GM23338 (cell line): Measurements from ENCODE around the gene CREB1. TPM values are rescaled to one million over a fixed set of nuclear protein-coding genes. Genes with fewer than 3 reads are reported as not detected.

Experiments used
- ATAC-seq: fragments of 200-7000 bp; cut with Tn5 transposase; 3 replicates; pipeline ENCODE4 v1.9.1; 2020
- DNase-seq: peaks from one replicate; pipeline ENCODE4 v3.0.0-alpha.2; 2015; ENCODE audit warnings: low spot score
- H2AFZ ChIP-seq: fragments of 200-600 bp; sonication (generic); 2 replicates; pipeline ENCODE4 v1.8.0; 2016; ENCODE audit warnings: antibody characterized with exemption, mild to moderate bottlenecking, moderate library complexity
- H3F3A ChIP-seq: fragments of 200-600 bp; sonication (generic); replicated peaks from 2 replicates; pipeline ENCODE4 v1.8.0; 2017; ENCODE audit warnings: antibody characterized with exemption, mixed run types, low read depth
- H3K27ac ChIP-seq: fragments of 200-600 bp; sonication (generic); 2 replicates; pipeline ENCODE4 v1.6.1; 2016; ENCODE audit warnings: low read depth
- H3K27me3 ChIP-seq: fragments of 200-600 bp; sonication (generic); 2 replicates; pipeline ENCODE4 v1.8.0; 2016; ENCODE audit warnings: mild to moderate bottlenecking, mixed run types, moderate library complexity; ENCODE audit not compliant: insufficient read depth
- H3K36me3 ChIP-seq: fragments of 200-600 bp; sonication (generic); 2 replicates; pipeline ENCODE4 v1.8.0; 2016; ENCODE audit warnings: mild to moderate bottlenecking; ENCODE audit not compliant: insufficient read depth
- H3K4me1 ChIP-seq: fragments of 200-600 bp; sonication (generic); 2 replicates; pipeline ENCODE4 v1.8.0; 2016; ENCODE audit warnings: mild to moderate bottlenecking, moderate library complexity; ENCODE audit not compliant: insufficient read depth
- H3K4me2 ChIP-seq: fragments of 200-600 bp; sonication (generic); 2 replicates; pipeline ENCODE4 v1.7.1; 2017; ENCODE audit warnings: mixed run types
- H3K4me3 ChIP-seq: fragments of 200-600 bp; sonication (generic); 2 replicates; pipeline ENCODE4 v1.6.1; 2016; ENCODE audit warnings: mixed run types
- H3K79me2 ChIP-seq: fragments of 200-600 bp; sonication (generic); replicated peaks from 2 replicates; pipeline ENCODE4 v1.8.0; 2017; ENCODE audit warnings: mild to moderate bottlenecking; ENCODE audit not compliant: insufficient read depth
- H3K9me2 ChIP-seq: fragments of 200-600 bp; sonication (generic); 2 replicates; pipeline ENCODE4 v1.8.0; 2017; ENCODE audit not compliant: insufficient read depth
- H4K20me1 ChIP-seq: fragments of 200-600 bp; sonication (generic); replicated peaks from 2 replicates; pipeline ENCODE4 v1.8.0; 2017; ENCODE audit warnings: mild to moderate bottlenecking; ENCODE audit not compliant: insufficient read depth
- H3K27ac Mint-ChIP-seq: 2 replicates; pipeline ENCODE4 v1.8.0; 2020; ENCODE audit warnings: inconsistent platforms, mild to moderate bottlenecking, moderate library complexity, mixed read lengths
- H3K27me3 Mint-ChIP-seq: 3 replicates; pipeline ENCODE4 v1.8.0; 2022; ENCODE audit warnings: low read depth, mild to moderate bottlenecking, moderate library complexity, mixed read lengths, inconsistent platforms; ENCODE audit not compliant: insufficient read depth, poor library complexity
- H3K36me3 Mint-ChIP-seq: 3 replicates; pipeline ENCODE4 v1.8.0; 2021; ENCODE audit warnings: low read depth, mild to moderate bottlenecking, inconsistent platforms, moderate library complexity, mixed read lengths
- H3K4me1 Mint-ChIP-seq: 3 replicates; pipeline ENCODE4 v1.8.0; 2020; ENCODE audit warnings: mild to moderate bottlenecking, inconsistent platforms, mixed read lengths
- H3K4me3 Mint-ChIP-seq: 3 replicates; pipeline ENCODE4 v1.8.0; 2021; ENCODE audit warnings: moderate library complexity, mild to moderate bottlenecking, inconsistent platforms, mixed read lengths
- H3K9me3 Mint-ChIP-seq: 3 replicates; pipeline ENCODE4 v1.8.0; 2020; ENCODE audit warnings: moderate library complexity, mild to moderate bottlenecking, inconsistent platforms, mixed read lengths
- CREB1 ChIP-seq: fragments of 250-450 bp; sonication (Bioruptor Pico); IDR thresholded peaks from 2 replicates; pipeline ENCODE4 v1.5.0; 2020; ENCODE audit warnings: low read depth, mild to moderate bottlenecking, moderate library complexity
- EZH2 ChIP-seq: fragments of 200-600 bp; sonication (generic); IDR thresholded peaks from one replicate; pipeline ENCODE4 v1.8.0; 2017; ENCODE audit warnings: antibody characterized with exemption, mild to moderate bottlenecking, low read depth; ENCODE audit not compliant: unreplicated experiment
- EZH2phosphoT487 ChIP-seq: fragments of 200-600 bp; sonication (generic); IDR thresholded peaks from one replicate; pipeline ENCODE4 v1.8.1; 2018; ENCODE audit warnings: antibody characterized with exemption; ENCODE audit not compliant: unreplicated experiment
- JUNB ChIP-seq: IDR thresholded peaks from one replicate; pipeline ENCODE4 v1.6.1; 2016; ENCODE audit warnings: antibody characterized with exemption; ENCODE audit not compliant: unreplicated experiment
- NANOG ChIP-seq: IDR thresholded peaks from 2 replicates; pipeline ENCODE4 v1.6.1; 2016; ENCODE audit warnings: antibody characterized with exemption, borderline replicate concordance
- POLR2AphosphoS5 ChIP-seq: IDR thresholded peaks from 2 replicates; pipeline ENCODE4 v1.6.1; 2016; ENCODE audit warnings: antibody characterized with exemption, low read depth
- STAT1 ChIP-seq: IDR thresholded peaks from one replicate; pipeline ENCODE4 v1.6.1; 2016; ENCODE audit warnings: antibody characterized with exemption; ENCODE audit not compliant: unreplicated experiment
- ZNF114 ChIP-seq: fragments of 250-450 bp; sonication (Bioruptor Pico); IDR thresholded peaks from 2 replicates; pipeline ENCODE4 v1.5.0; 2020; ENCODE audit warnings: mild to moderate bottlenecking, moderate library complexity
- ZNF331 ChIP-seq: fragments of 250-450 bp; sonication (Bioruptor Pico); IDR thresholded peaks from 2 replicates; pipeline ENCODE4 v1.5.0; 2020; ENCODE audit warnings: low read depth, mild to moderate bottlenecking, moderate library complexity
- polyA plus RNA-seq: library from polyadenylated mRNA; unstranded; fragments of >200 nt; fragmentation: Nextera tagmentation; extraction: Ambion mirVana; gene quantifications from 2 replicates; pipeline ENCODE4 v1.2.1, GENCODE V29; 2016
- total RNA-seq: library from RNA; depleted of rRNA; stranded (reverse); fragments of >200 nt; shearing (Covaris generic); gene quantifications from 2 replicates; pipeline ENCODE4 v1.2.3, GENCODE V29; 2014
- TF ChIP-seq, protein P1 (sequence below): IDR thresholded peaks from 2 replicates; pipeline ENCODE4 v1.6.1; 2016; ENCODE audit warnings: antibody characterized with exemption
- TF ChIP-seq, protein P2 (sequence below): IDR thresholded peaks from one replicate; pipeline ENCODE4 v1.6.1; 2018; ENCODE audit warnings: antibody characterized with exemption; ENCODE audit not compliant: unreplicated experiment
- TF ChIP-seq, protein P3 (sequence below), 2 experiments: fragments of 200-600 bp in 1 of 2; sonication (generic) in 1 of 2; conservative IDR thresholded peaks; 2 replicates each; pipeline versions ENCODE4 v1.5.1 to v1.6.1; 2016 to 2017; ENCODE audit warnings: antibody characterized with exemption in 2 of 2, low read depth in 2 of 2, mild to moderate bottlenecking in 2 of 2, moderate library complexity in 1 of 2
- TF ChIP-seq, protein P4 (sequence below): fragments of 250-450 bp; sonication (Bioruptor Pico); IDR thresholded peaks from 2 replicates; pipeline ENCODE4 v1.5.0; 2020; ENCODE audit warnings: mild to moderate bottlenecking, moderate library complexity

Gene CREB1
- total and polyA plus RNA-seq, 2 experiments from 2014 or later, result 40.3 to 104 TPM

DNA sequence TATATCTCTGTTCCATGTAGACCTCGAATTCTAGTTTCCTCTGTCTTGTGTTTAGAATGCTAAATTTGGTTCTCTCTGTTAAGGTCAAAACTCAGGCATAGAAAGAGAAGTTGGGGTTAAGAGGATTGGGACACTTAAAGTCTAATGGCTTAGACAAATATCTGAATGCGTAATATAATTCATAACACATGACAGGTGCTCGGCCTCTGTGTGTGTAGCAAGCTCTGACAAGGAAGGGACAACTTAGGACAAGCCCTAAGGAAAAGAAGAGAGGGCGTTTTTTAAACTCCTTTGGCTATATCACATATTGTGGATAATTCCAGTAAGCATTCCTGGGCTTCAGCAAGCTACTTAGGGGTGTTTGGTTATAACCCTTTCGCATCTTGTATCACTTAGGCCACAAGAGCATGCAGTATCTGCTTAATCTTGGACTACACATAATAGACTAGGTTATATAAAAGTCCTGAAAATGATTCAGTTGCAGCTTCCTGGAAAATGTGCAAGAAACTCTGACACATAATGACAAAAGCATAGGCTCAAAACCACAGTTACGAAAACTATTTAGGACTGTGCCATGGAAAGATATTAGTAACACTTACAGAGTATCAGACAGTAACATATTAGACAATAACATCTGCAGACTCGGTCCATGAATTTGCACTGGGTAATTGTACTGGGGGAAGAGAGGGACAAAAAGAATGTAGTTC, 16.1 kb upstream of the CREB1 start:
- Histone ChIP-seq H3K27me3 (no peaks in the 10 kb centered on the region), H3K4me3 (no peak overlapping the region), H3K4me2 (no peak overlapping the region), H3K4me1 (no peaks in the 10 kb centered on the region), H3F3A (no peaks in the 10 kb centered on the region), H3K79me2 (no peaks in the 10 kb centered on the region), H4K20me1 (no peaks in the 10 kb centered on the region), H3K36me3 (no peaks in the 10 kb centered on the region), H3K9me2 (no peaks in the 10 kb centered on the region), H3K27ac (no peak overlapping the region), H2AFZ (no peak overlapping the region)
- ATAC-seq (no peak), DNase-seq (no peak)
- TF ChIP-seq JUNB (no peak), POLR2AphosphoS5 (no peak), NANOG (no peak), CREB1 (no peak), ZNF331 (CRISPR knock-in tag) (no peak), STAT1 (no peak), ZNF114 (CRISPR knock-in tag) (no peak), EZH2 (no peak), EZH2phosphoT487 (no peak)
- TF ChIP-seq, protein P1, sequence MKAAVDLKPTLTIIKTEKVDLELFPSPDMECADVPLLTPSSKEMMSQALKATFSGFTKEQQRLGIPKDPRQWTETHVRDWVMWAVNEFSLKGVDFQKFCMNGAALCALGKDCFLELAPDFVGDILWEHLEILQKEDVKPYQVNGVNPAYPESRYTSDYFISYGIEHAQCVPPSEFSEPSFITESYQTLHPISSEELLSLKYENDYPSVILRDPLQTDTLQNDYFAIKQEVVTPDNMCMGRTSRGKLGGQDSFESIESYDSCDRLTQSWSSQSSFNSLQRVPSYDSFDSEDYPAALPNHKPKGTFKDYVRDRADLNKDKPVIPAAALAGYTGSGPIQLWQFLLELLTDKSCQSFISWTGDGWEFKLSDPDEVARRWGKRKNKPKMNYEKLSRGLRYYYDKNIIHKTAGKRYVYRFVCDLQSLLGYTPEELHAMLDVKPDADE, result no peak
- TF ChIP-seq, protein P2, sequence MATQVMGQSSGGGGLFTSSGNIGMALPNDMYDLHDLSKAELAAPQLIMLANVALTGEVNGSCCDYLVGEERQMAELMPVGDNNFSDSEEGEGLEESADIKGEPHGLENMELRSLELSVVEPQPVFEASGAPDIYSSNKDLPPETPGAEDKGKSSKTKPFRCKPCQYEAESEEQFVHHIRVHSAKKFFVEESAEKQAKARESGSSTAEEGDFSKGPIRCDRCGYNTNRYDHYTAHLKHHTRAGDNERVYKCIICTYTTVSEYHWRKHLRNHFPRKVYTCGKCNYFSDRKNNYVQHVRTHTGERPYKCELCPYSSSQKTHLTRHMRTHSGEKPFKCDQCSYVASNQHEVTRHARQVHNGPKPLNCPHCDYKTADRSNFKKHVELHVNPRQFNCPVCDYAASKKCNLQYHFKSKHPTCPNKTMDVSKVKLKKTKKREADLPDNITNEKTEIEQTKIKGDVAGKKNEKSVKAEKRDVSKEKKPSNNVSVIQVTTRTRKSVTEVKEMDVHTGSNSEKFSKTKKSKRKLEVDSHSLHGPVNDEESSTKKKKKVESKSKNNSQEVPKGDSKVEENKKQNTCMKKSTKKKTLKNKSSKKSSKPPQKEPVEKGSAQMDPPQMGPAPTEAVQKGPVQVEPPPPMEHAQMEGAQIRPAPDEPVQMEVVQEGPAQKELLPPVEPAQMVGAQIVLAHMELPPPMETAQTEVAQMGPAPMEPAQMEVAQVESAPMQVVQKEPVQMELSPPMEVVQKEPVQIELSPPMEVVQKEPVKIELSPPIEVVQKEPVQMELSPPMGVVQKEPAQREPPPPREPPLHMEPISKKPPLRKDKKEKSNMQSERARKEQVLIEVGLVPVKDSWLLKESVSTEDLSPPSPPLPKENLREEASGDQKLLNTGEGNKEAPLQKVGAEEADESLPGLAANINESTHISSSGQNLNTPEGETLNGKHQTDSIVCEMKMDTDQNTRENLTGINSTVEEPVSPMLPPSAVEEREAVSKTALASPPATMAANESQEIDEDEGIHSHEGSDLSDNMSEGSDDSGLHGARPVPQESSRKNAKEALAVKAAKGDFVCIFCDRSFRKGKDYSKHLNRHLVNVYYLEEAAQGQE, result no peak
- TF ChIP-seq, protein P3, sequence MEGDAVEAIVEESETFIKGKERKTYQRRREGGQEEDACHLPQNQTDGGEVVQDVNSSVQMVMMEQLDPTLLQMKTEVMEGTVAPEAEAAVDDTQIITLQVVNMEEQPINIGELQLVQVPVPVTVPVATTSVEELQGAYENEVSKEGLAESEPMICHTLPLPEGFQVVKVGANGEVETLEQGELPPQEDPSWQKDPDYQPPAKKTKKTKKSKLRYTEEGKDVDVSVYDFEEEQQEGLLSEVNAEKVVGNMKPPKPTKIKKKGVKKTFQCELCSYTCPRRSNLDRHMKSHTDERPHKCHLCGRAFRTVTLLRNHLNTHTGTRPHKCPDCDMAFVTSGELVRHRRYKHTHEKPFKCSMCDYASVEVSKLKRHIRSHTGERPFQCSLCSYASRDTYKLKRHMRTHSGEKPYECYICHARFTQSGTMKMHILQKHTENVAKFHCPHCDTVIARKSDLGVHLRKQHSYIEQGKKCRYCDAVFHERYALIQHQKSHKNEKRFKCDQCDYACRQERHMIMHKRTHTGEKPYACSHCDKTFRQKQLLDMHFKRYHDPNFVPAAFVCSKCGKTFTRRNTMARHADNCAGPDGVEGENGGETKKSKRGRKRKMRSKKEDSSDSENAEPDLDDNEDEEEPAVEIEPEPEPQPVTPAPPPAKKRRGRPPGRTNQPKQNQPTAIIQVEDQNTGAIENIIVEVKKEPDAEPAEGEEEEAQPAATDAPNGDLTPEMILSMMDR (conservative IDR thresholded peaks at IDR 0.05; ENCODE audit: low read depth in 2 of 2), result no peak
- TF ChIP-seq, protein P4, sequence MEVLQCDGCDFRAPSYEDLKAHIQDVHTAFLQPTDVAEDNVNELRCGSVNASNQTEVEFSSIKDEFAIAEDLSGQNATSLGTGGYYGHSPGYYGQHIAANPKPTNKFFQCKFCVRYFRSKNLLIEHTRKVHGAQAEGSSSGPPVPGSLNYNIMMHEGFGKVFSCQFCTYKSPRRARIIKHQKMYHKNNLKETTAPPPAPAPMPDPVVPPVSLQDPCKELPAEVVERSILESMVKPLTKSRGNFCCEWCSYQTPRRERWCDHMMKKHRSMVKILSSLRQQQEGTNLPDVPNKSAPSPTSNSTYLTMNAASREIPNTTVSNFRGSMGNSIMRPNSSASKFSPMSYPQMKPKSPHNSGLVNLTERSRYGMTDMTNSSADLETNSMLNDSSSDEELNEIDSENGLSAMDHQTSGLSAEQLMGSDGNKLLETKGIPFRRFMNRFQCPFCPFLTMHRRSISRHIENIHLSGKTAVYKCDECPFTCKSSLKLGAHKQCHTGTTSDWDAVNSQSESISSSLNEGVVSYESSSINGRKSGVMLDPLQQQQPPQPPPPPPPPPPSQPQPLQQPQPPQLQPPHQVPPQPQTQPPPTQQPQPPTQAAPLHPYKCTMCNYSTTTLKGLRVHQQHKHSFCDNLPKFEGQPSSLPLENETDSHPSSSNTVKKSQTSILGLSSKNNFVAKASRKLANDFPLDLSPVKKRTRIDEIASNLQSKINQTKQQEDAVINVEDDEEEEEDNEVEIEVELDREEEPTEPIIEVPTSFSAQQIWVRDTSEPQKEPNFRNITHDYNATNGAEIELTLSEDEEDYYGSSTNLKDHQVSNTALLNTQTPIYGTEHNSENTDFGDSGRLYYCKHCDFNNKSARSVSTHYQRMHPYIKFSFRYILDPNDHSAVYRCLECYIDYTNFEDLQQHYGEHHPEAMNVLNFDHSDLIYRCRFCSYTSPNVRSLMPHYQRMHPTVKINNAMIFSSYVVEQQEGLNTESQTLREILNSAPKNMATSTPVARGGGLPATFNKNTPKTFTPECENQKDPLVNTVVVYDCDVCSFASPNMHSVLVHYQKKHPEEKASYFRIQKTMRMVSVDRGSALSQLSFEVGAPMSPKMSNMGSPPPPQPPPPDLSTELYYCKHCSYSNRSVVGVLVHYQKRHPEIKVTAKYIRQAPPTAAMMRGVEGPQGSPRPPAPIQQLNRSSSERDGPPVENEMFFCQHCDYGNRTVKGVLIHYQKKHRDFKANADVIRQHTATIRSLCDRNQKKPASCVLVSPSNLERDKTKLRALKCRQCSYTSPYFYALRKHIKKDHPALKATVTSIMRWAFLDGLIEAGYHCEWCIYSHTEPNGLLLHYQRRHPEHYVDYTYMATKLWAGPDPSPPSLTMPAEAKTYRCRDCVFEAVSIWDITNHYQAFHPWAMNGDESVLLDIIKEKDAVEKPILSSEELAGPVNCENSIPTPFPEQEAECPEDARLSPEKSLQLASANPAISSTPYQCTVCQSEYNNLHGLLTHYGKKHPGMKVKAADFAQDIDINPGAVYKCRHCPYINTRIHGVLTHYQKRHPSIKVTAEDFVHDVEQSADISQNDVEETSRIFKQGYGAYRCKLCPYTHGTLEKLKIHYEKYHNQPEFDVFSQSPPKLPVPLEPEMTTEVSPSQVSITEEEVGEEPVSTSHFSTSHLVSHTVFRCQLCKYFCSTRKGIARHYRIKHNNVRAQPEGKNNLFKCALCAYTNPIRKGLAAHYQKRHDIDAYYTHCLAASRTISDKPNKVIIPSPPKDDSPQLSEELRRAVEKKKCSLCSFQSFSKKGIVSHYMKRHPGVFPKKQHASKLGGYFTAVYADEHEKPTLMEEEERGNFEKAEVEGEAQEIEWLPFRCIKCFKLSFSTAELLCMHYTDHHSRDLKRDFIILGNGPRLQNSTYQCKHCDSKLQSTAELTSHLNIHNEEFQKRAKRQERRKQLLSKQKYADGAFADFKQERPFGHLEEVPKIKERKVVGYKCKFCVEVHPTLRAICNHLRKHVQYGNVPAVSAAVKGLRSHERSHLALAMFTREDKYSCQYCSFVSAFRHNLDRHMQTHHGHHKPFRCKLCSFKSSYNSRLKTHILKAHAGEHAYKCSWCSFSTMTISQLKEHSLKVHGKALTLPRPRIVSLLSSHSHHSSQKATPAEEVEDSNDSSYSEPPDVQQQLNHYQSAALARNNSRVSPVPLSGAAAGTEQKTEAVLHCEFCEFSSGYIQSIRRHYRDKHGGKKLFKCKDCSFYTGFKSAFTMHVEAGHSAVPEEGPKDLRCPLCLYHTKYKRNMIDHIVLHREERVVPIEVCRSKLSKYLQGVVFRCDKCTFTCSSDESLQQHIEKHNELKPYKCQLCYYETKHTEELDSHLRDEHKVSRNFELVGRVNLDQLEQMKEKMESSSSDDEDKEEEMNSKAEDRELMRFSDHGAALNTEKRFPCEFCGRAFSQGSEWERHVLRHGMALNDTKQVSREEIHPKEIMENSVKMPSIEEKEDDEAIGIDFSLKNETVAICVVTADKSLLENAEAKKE (CRISPR knock-in tag), result no peak
- no peak overlapping the region for H3K4me3 Mint-ChIP-seq
- H3K9me3 Mint-ChIP-seq, result no peaks in the 10 kb centered on the region
- H3K4me1 Mint-ChIP-seq, result peaks cover 6% of the 10 kb centered on the region
- H3K27me3 Mint-ChIP-seq, result no peaks in the 10 kb centered on the region
- H3K36me3 Mint-ChIP-seq, result no peaks in the 10 kb centered on the region
- no peak overlapping the region for H3K27ac Mint-ChIP-seq
